Mammary epithelial cell (primary cell): ENCODE results near the gene EIF4G1.

Experiments used
- CTCF ChIP-seq, 2 donors: IDR thresholded peaks in 1 of 2; conservative IDR thresholded peaks in 1 of 2; 2 replicates each; pipeline ENCODE4 v1.5.1; 2011 to 2012; ENCODE audit warnings: inconsistent platforms in 2 of 2, low read length in 2 of 2, mild to moderate bottlenecking in 2 of 2, control low read depth in 1 of 2, low read depth in 1 of 2; ENCODE audit not compliant: insufficient read depth in 1 of 2; ENCODE audit errors: extremely low read depth in 1 of 2
- EZH2 ChIP-seq: IDR thresholded peaks from 2 replicates; pipeline ENCODE4 v1.6.1; 2012; ENCODE audit warnings: low read length, inconsistent platforms, borderline replicate concordance

GRCh38 chr3:184358921-184359350, 44.5 kb downstream of the EIF4G1 start:
- TF ChIP-seq CTCF (conservative IDR thresholded peaks at IDR 0.05 in 1 of 2, IDR thresholded peaks at IDR 0.05 in 1 of 2; ENCODE audit: extremely low read depth in 1 of 2, insufficient read depth in 1 of 2, low read depth in 1 of 2, low read length in 2 of 2) (no peak), EZH2 (no peak)
